ENCODE measurements around the gene HDAC4. TPM values are rescaled to one million over a fixed set of nuclear protein-coding genes. Genes with fewer than 3 reads are reported as not detected.

The HDAC4 gene
- total RNA-seq, 2 donors from 2014 or later = 9.3 to 139 TPM

- TF ChIP-seq CTCF (IDR thresholded peaks at IDR 0.05) = no peak
- TF ChIP-seq POLR2A (IDR thresholded peaks at IDR 0.05) = no peak
- no peaks in the 10 kb centered on the region for H3K9me3 ChIP-seq
- DNase-seq (no peak), ATAC-seq (no peak)
- H3K4me3 ChIP-seq = no peak overlapping the region
- H3K36me3 ChIP-seq (replicated peaks in 1 of 2; ENCODE audit: insufficient read depth in 1 of 2, low read depth in 2 of 2) = peaks cover 0 to 16% of the 10 kb centered on the region in 2 donors
- no peak overlapping the region for H3K27ac ChIP-seq
- no peaks in the 10 kb centered on the region for H3K4me1 ChIP-seq
- H3K27me3 ChIP-seq = no peaks in the 10 kb centered on the region
- 89 to 93% methylated on average over 19 to 23 of the region's 26 CpGs for WGBS, 2 donors
- intact Hi-C loops (cut with DNase I) = no loop called here
Observed at GRCh38 chr2:239137165-239137897, 263.5 kb downstream of the HDAC4 start.

- WGBS, 2 donors = 91 to 93% methylated on average over 6 of the region's 6 CpGs
- DNase-seq = no peak
- no peak overlapping the region for H3K4me3 ChIP-seq
- TF ChIP-seq POLR2A (IDR thresholded peaks at IDR 0.05) = no peak
- H3K27me3 ChIP-seq = no peaks in the 10 kb centered on the region
- H3K27ac ChIP-seq = no peak overlapping the region
- ATAC-seq = no peak
- H3K9me3 ChIP-seq = no peaks in the 10 kb centered on the region
- H3K36me3 ChIP-seq (replicated peaks in 1 of 2; ENCODE audit: insufficient read depth in 1 of 2, low read depth in 2 of 2) = peaks cover 0 to 16% of the 10 kb centered on the region in 2 donors
- no peaks in the 10 kb centered on the region for H3K4me1 ChIP-seq
- intact Hi-C loops (cut with DNase I) = no loop called here
Observed at GRCh38 chr2:239136762-239137161, 264.1 kb downstream of the HDAC4 start.

- H3K36me3 ChIP-seq (replicated peaks in 1 of 2; ENCODE audit: insufficient read depth in 1 of 2, low read depth in 2 of 2) = peaks cover 0 to 16% of the 10 kb centered on the region in 2 donors
- intact Hi-C loops (cut with DNase I) = no loop called here
- H3K9me3 ChIP-seq = no peaks in the 10 kb centered on the region
- H3K4me1 ChIP-seq = no peaks in the 10 kb centered on the region
- H3K27me3 ChIP-seq = no peaks in the 10 kb centered on the region
- TF ChIP-seq CTCF (IDR thresholded peaks at IDR 0.05) (no peak), POLR2A (IDR thresholded peaks at IDR 0.05) (no peak)
- DNase-seq (no peak), ATAC-seq (no peak)
- H3K4me3 ChIP-seq = no peak overlapping the region
- H3K27ac ChIP-seq = no peak overlapping the region
- WGBS, 2 donors = 77 to 87% methylated on average over 3 of the region's 3 CpGs
Observed at GRCh38 chr2:239136203-239136602, 264.6 kb downstream of the HDAC4 start.

GRCh38 chr2:239135531-239135930 lies 265.3 kb downstream of the HDAC4 start:
- intact Hi-C loops (cut with DNase I) = no loop called here
- H3K27ac ChIP-seq = no peak overlapping the region
- H3K36me3 ChIP-seq (replicated peaks in 1 of 2; ENCODE audit: insufficient read depth in 1 of 2, low read depth in 2 of 2) = peaks cover 0 to 18% of the 10 kb centered on the region in 2 donors
- H3K4me3 ChIP-seq = no peak overlapping the region
- no peak for TF ChIP-seq POLR2A (IDR thresholded peaks at IDR 0.05)
- no peak for TF ChIP-seq CTCF (IDR thresholded peaks at IDR 0.05)
- ATAC-seq = no peak
- DNase-seq = no peak
- no peaks in the 10 kb centered on the region for H3K4me1 ChIP-seq
- WGBS, 2 donors = 92 to 93% methylated on average over 10 of the region's 10 CpGs
- H3K9me3 ChIP-seq = no peaks in the 10 kb centered on the region
- H3K27me3 ChIP-seq = no peaks in the 10 kb centered on the region

- Histone ChIP-seq H3K4me1 (no peaks in the 10 kb centered on the region), H3K4me3 (no peak overlapping the region), H3K9me3 (no peaks in the 10 kb centered on the region), H3K27me3 (no peaks in the 10 kb centered on the region), H3K27ac (no peak overlapping the region), H3K36me3 (replicated peaks in 1 of 2; ENCODE audit: insufficient read depth in 1 of 2, low read depth in 2 of 2) (peaks cover 0 to 12% of the 10 kb centered on the region in 2 donors)
- intact Hi-C loops (cut with DNase I) = no loop called here
- WGBS, 2 donors = 91 to 94% methylated on average over 22 to 23 of the region's 28 CpGs
- no peak for DNase-seq
- no peak for ATAC-seq
- TF ChIP-seq POLR2A (IDR thresholded peaks at IDR 0.05) (no peak), CTCF (IDR thresholded peaks at IDR 0.05) (no peak)
Observed at GRCh38 chr2:239133945-239134570, 266.8 kb downstream of the HDAC4 start.
